Activated T-cell treated with anti-CD3 and anti-CD28 coated beads, Interleukin-2, amount 50 U/mL, for 4 hours (primary cell): ENCODE results near the gene SURF4. TPM values are rescaled to one million over a fixed set of nuclear protein-coding genes. Genes with fewer than 3 reads are reported as not detected.
"Not testable (repeated sequence)": the region's sequence is repeated elsewhere in the genome, so short reads cannot be mapped to it uniquely, and the experiment has no call there.

Experiments
- ATAC-seq, 2 donors: fragments of 200-7000 bp; cut with Tn5 transposase; one replicate each; pipeline ENCODE4 v1.10.0; 2021
- DNase-seq: peaks from one replicate; pipeline ENCODE4 v3.0.0-alpha.2; 2020
- H3K27me3 Mint-ChIP-seq: one replicate; pipeline ENCODE4 v1.8.0; 2021; ENCODE audit warnings: low read depth, mixed read lengths
- H3K36me3 Mint-ChIP-seq: one replicate; pipeline ENCODE4 v1.8.0; 2022; ENCODE audit warnings: mixed read lengths; ENCODE audit not compliant: insufficient read depth
- H3K4me1 Mint-ChIP-seq: one replicate; pipeline ENCODE4 v1.8.0; 2021; ENCODE audit warnings: low read depth, mixed read lengths
- H3K4me3 Mint-ChIP-seq: one replicate; pipeline ENCODE4 v1.8.0; 2021; ENCODE audit warnings: mild to moderate bottlenecking, moderate library complexity, mixed read lengths
- H3K9me3 Mint-ChIP-seq: one replicate; pipeline ENCODE4 v1.8.0; 2021; ENCODE audit warnings: mixed read lengths
- total RNA-seq, 3 donors: library from RNA; stranded (reverse); gene quantifications; one replicate each; pipeline ENCODE4 v1.2.1, GENCODE V29; 2021

SURF4 gene
- total RNA-seq, 3 donors from 2014 or later, result 235 to 292 (median 255) TPM

DNA sequence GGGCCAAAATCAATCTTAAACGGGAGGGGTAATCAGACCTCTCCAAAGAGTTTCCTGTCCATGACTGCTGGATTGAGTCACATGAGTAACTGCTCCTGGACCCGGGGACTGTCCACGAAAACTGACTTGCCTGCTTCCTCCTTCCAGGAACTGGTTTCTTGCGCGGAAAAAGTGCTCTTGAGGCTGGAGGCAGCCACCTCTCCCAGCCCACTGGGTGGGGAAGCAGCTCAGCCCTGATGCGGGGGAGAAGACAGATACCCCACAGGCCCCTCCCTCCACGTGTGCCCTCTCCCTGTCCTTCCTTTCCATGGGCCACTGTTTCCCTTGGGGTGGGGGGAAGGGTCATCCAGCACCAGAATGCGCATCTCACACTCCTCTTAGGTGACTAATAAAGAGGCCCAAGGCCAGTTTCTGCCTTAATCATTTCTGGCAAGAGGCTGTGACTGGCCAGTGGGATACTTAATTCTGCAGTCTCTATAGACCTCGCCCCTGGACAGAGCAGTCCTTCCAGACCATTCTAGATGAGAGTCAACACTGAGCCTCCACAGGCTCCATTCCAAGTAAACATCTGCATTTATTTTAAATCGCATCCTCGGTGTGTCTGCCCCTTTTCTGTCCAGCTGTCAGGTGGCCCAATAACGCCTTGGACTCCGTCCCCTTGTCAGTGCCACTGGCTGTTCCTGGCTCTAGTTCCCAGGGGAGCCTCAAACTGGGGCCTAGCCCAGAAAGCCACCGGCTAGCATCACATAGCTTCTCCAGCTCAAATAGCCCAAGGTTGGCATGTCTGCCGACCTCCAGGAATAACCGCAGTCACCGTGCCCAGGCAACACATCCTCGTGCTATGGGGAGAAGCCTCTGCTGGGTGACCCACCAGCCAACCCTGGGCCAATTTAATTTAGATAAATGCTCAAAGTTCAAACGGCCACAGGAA lies 29.9 kb upstream of the SURF4 start:
- peaks cover 9% of the 10 kb centered on the region for H3K4me1 Mint-ChIP-seq
- no peaks in the 10 kb centered on the region for H3K27me3 Mint-ChIP-seq
- H3K9me3 Mint-ChIP-seq, result no peaks in the 10 kb centered on the region
- H3K4me3 Mint-ChIP-seq, result no peak overlapping the region
- peaks cover 34% of the 10 kb centered on the region for H3K36me3 Mint-ChIP-seq
- no peak for ATAC-seq
- no peak for DNase-seq

DNA sequence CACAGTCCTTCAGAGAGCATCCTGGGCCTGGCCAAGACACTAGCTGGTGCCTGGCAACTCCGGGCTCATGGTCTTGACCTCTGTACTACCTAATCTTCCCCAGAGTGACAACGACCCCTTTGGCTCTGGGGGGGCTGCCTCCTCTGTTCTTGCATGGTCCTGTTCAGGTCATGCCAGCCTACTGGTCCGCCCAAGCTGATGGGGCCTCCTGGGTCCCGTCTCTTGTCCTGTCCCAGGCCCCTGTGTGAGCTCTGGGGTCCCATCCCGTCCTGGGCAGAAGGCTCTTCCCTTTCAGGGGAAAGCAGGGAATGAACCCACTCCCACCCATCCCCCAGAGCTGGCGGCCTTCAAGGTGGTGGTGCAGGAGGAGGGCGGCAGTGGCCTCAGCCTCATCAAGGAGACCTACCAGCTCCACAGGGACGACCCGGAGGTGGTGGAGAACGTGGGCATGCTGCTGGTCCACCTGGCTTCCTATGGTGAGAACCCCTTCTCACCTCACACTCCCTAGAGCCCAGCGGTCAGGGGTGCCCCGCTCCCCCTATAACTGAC lies 28.7 kb upstream of the SURF4 start:
- no peak for DNase-seq
- peaks cover 9% of the 10 kb centered on the region for H3K4me1 Mint-ChIP-seq
- H3K27me3 Mint-ChIP-seq, result no peaks in the 10 kb centered on the region
- H3K4me3 Mint-ChIP-seq, result no peak overlapping the region
- no peaks in the 10 kb centered on the region for H3K9me3 Mint-ChIP-seq
- no peak for ATAC-seq
- H3K36me3 Mint-ChIP-seq, result peaks cover 22% of the 10 kb centered on the region

DNA sequence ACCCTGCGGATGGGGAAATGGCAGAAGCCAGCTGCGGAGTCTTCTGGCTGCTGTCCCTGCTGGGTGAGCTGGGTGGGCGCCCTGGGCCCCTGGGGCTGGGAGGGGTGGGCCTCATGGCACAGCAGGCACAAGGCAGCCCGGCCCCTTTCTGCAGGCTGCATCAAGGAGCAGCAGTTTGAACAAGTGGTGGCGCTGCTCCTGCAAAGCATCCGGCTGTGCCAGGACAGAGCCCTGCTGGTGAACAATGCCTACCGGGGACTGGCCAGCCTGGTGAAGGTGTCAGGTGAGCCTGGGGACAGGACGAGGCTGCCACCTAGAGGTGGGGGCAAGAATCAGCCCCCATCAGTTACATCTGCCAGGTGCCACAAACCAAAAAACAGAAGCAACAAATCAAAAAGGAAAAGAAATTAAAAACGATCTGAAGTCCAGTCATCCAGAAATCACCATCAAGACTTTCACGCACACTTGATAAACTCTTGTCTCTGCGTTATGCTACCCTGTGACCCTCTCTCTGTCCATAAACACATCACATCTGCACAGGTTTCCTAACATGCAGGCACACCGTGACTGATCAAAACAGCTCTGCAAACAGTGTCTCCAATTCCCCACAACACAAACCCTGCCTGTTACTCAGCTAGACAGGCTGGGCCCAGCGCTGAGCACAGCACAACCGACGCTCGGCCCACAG lies 28.1 kb upstream of the SURF4 start:
- peak; percentile 62 for DNase-seq
- Mint-ChIP-seq H3K36me3 (peaks cover 22% of the 10 kb centered on the region), H3K4me1 (peaks cover 9% of the 10 kb centered on the region), H3K27me3 (no peaks in the 10 kb centered on the region), H3K9me3 (no peaks in the 10 kb centered on the region), H3K4me3 (no peak overlapping the region)
- ATAC-seq, result peak; percentile 38 to 39

DNA sequence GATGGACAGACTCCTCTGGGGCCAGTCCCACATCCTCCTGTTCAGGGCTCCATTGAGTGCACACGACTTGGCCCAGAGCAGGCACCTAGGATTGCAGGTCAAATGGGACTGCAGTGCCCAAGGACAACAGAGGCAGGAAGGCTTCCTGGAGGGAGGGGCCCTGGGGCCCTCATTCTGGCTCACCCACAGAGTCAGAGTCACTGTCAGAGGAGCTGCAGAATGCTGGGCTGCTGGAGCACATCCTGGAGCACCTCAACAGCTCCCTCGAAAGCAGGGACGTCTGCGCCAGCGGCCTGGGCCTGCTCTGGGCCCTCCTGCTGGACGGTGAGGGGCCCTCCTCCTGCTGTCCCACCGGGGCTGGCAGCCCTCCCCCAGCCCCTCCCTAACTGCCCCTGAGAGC lies 26.8 kb upstream of the SURF4 start:
- no peak for DNase-seq
- no peaks in the 10 kb centered on the region for H3K9me3 Mint-ChIP-seq
- H3K27me3 Mint-ChIP-seq, result no peaks in the 10 kb centered on the region
- no peak for ATAC-seq
- no peak overlapping the region for H3K4me3 Mint-ChIP-seq
- peaks cover 17% of the 10 kb centered on the region for H3K36me3 Mint-ChIP-seq
- peaks cover 8% of the 10 kb centered on the region for H3K4me1 Mint-ChIP-seq

DNA sequence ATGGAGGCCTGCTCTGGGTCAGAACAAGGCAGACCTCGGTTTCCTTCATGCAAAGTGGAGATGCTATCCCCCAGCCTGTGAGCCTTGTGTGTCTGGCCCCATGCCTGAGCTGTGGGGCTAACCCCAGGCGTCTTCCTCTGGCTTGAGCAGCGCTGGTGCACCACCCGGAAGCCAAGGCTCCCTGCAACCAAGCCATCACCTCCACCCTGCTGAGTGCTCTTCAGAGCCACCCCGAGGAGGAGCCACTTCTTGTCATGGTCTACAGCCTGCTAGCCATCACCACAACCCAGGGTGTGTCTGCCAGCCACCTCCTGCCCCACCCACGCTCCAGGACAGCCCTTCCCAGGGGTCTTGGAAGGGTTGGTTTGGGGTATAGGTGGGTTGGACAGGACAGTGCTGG lies 25.7 kb upstream of the SURF4 start:
- Mint-ChIP-seq H3K36me3 (peaks cover 9% of the 10 kb centered on the region), H3K27me3 (no peaks in the 10 kb centered on the region), H3K9me3 (no peaks in the 10 kb centered on the region), H3K4me3 (no peak overlapping the region), H3K4me1 (no peaks in the 10 kb centered on the region)
- DNase-seq (no peak), ATAC-seq (no peak)

DNA sequence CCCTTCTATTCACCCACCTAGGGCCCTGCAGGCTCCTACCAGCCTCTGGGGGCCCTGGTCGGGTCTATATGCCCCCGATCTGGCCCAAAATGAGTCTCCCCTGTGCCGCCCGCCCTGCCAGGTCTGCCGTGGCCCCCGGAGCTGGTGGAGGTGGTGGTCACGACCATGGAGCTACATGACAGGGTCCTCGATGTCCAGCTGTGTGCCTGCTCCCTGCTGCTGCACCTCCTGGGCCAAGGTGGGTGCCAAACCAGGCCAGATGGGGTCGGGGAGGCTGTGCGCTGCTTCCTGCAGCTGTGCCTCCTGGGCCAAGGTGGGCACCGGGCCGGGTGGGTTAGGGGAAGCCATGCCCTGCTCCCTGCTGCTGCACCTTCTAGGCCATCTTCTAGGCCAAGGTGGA lies 24.4 kb upstream of the SURF4 start:
- H3K4me3 Mint-ChIP-seq, result no peak overlapping the region
- H3K36me3 Mint-ChIP-seq, result peaks cover under 1% of the 10 kb centered on the region
- ATAC-seq (no peak), DNase-seq (no peak)
- H3K27me3 Mint-ChIP-seq, result no peaks in the 10 kb centered on the region
- H3K9me3 Mint-ChIP-seq, result no peaks in the 10 kb centered on the region
- no peaks in the 10 kb centered on the region for H3K4me1 Mint-ChIP-seq

DNA sequence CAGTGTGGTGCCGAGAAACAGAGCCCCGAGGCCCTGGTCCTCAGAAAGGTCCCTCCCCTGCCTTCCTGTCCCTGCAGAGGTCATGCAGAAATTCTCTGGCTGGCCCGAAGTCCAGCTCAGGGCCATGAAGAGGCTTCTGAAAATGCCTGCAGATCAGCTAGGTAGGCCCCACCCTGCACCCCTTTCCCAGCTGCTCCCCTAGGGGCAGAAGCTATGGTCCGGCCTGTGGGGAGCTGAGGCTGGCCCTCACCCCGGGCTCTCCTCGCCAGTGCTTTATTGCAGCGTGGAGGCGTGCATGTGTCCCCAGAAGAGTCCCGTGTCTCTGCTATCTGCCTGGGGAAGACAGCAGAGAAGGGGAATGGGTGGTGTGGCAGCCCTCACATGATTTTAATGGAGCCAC lies 22.0 kb upstream of the SURF4 start:
- DNase-seq (no peak), ATAC-seq (no peak)
- H3K9me3 Mint-ChIP-seq, result no peaks in the 10 kb centered on the region
- no peak overlapping the region for H3K4me3 Mint-ChIP-seq
- H3K36me3 Mint-ChIP-seq, result no peaks in the 10 kb centered on the region
- peaks cover 5% of the 10 kb centered on the region for H3K27me3 Mint-ChIP-seq
- no peaks in the 10 kb centered on the region for H3K4me1 Mint-ChIP-seq

DNA sequence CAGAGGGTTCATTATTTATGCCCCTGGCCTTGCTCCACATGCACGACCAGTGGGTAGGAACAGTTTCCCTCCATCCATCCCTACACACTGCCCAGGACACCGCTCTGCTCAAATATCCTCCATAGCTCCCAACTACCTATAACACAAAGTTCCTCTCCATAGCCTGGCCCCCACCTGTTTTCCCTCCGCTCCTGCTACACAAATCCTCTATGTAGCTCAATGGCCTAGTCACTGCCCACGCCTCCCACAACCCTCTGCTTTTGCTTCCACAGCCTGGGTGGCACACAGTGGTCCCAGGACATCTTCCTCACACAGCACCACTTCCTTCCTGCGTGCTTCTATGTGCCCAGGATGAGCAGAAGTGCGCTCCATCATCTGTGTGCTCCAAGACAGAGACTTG lies 21.5 kb upstream of the SURF4 start:
- H3K4me3 Mint-ChIP-seq, result no peak overlapping the region

DNA sequence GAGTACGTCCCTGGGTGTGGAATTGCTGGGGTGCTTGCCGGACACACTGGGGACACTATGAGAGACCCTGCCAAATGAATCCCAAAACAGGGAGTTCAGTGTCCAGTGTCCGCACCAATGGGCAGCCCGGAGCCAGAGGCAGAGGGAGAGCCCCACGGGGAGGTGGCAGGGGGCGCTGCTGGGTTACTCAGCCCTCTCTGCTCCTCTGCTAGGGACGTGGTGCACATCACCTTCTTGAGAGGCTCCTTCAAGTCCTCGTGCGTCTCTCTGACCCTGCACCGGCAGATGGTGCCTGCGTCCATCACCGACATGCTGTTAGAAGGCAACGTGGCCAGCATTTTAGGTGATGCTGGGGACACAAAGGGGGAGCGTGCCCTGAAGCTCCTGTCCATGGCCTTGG lies 21.1 kb upstream of the SURF4 start:
- Mint-ChIP-seq H3K36me3 (no peaks in the 10 kb centered on the region), H3K4me3 (no peak overlapping the region), H3K27me3 (peaks cover 5% of the 10 kb centered on the region), H3K9me3 (no peaks in the 10 kb centered on the region), H3K4me1 (no peaks in the 10 kb centered on the region)
- ATAC-seq (no peak), DNase-seq (no peak)

More for the DNA sequence above, 21.5 kb upstream of the SURF4 start:
- DNase-seq (no peak), ATAC-seq (no peak)
- Mint-ChIP-seq H3K9me3 (no peaks in the 10 kb centered on the region), H3K27me3 (peaks cover 5% of the 10 kb centered on the region), H3K36me3 (no peaks in the 10 kb centered on the region), H3K4me1 (no peaks in the 10 kb centered on the region)

DNA sequence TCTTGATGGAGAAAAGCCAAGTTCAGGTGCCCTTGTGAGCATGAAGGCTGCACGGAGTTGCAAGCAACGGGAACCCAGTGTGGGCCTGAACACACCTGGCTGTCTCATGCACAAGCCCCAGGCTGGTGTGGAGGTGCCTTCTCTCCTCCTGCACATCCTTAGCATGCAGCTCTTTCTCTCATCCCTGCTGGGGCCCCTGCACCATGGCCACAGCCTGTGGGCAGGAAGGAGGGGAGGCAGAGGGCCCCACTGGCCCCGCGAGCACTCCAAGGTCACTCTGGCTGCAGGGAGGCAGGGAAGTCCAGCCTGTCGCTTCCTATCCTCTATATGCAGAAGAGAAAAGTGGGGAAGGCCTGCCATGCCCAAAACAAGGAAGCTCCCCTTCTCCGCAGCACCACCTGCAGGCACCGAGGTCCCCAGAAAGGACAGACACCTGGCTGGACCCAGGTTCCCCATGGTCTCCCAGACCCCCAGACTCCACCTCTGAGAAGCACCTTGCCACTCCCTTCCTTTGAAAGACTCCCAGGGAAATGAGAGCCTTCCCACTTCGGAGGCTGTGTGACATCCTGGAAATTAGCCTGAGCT lies 18.9 kb upstream of the SURF4 start:
- H3K36me3 Mint-ChIP-seq, result no peaks in the 10 kb centered on the region
- H3K4me1 Mint-ChIP-seq, result no peaks in the 10 kb centered on the region
- no peaks in the 10 kb centered on the region for H3K9me3 Mint-ChIP-seq
- no peak overlapping the region for H3K4me3 Mint-ChIP-seq
- no peak for DNase-seq
- peaks cover 6% of the 10 kb centered on the region for H3K27me3 Mint-ChIP-seq
- ATAC-seq, result no peak

DNA sequence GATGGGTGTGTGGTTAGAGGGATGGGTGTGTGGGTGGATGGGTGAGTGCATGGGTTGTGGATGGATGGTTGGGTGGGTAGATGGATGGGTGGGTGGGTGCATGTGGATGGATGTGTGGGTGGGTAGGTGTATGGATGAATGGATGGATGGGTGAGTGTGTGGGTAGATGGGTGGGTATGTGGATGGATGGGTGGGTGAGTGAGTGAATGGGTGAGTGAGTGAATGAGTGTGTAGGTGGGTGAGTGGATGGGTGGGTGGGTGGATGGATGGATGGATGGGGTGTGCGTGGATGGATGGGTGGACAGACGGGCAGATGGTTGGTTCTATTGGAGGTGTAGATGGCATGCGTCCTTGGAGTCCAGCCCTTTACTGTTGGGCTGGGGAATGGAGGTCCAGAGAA lies 17.5 kb upstream of the SURF4 start:
- no peak for ATAC-seq
- Mint-ChIP-seq H3K4me3 (no peak overlapping the region), H3K9me3 (no peaks in the 10 kb centered on the region), H3K27me3 (peaks cover 7% of the 10 kb centered on the region), H3K4me1 (no peaks in the 10 kb centered on the region), H3K36me3 (no peaks in the 10 kb centered on the region)
- DNase-seq, result no peak

DNA sequence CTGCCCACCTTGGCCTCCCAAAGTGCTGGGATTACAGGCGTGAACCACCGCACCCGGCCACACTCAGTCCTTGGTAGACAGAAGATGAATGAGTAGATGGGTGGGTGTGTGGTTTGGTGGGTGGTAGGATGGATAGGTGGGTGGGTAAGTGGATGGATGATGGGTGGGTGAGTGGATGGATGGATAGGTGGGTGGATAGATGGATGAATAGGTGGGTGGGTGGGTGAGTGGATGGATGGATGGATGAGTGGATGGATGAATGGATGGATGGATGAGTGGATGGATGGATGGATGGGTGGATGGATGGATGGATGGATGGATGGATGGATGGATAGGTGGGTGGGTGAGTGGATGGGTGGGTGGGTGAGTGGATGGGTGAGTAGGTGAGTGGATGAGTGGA lies 16.4 kb upstream of the SURF4 start:
- not testable (repeated sequence) for H3K27me3 Mint-ChIP-seq, H3K4me1 Mint-ChIP-seq, H3K9me3 Mint-ChIP-seq, H3K4me3 Mint-ChIP-seq, DNase-seq, H3K36me3 Mint-ChIP-seq, ATAC-seq

DNA sequence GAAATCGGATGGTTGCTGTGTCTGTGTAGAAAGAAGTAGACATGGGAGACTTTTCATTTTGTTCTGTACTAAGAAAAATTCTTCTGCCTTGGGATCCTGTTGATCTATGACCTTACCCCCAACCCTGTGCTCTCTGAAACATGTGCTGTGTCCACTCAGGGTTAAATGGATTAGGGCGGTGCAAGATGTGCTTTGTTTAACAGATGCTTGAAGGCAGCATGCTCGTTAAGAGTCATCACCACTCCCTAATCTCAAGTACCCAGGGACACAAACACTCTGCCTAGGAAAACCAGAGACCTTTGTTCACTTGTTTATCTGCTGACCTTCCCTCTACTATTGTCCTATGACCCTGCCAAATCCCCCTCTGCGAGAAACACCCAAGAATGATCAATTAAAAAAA lies 15.6 kb upstream of the SURF4 start:
- H3K27me3 Mint-ChIP-seq, H3K4me3 Mint-ChIP-seq, ATAC-seq, H3K9me3 Mint-ChIP-seq, DNase-seq, H3K36me3 Mint-ChIP-seq, H3K4me1 Mint-ChIP-seq: not testable (repeated sequence)

DNA sequence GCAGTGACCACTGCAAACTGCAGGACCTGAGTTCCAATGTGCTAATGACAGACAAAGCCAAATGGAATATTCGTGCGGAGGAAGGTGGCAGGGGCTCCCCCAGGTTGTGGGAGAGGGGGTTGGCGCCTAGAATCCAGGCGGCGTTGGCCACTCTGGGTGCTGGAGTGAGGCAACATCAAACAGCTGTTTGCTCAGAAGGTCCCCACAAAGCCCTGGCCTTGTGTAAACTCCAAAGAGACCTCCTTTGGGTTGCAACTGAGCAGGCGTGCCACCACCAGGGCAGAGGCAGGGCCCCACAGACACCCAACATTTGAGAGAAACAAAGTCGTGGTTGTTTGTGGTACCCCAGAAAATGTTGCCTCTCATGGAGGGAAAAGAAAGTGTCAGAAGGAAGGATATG lies 14.9 kb upstream of the SURF4 start:
- H3K36me3 Mint-ChIP-seq, result no peaks in the 10 kb centered on the region

More for the DNA sequence above, 14.9 kb upstream of the SURF4 start:
- Mint-ChIP-seq H3K9me3 (no peaks in the 10 kb centered on the region), H3K27me3 (peaks cover 7% of the 10 kb centered on the region), H3K4me1 (no peaks in the 10 kb centered on the region), H3K4me3 (no peak overlapping the region)
- ATAC-seq (no peak), DNase-seq (no peak)
